DND-41 (cell line): ENCODE results near the gene AGAP1.

Source experiments
- CTCF ChIP-seq: IDR thresholded peaks from 2 replicates; pipeline ENCODE4 v1.5.1; 2012; ENCODE audit warnings: borderline replicate concordance, low read length, moderate library complexity, mild to moderate bottlenecking; ENCODE audit not compliant: poor library complexity, severe bottlenecking; ENCODE audit errors: extremely low read depth
- EZH2 ChIP-seq: IDR thresholded peaks from 3 replicates; pipeline ENCODE4 v1.6.1; 2012; ENCODE audit warnings: borderline replicate concordance, low read depth, mild to moderate bottlenecking, moderate library complexity, low read length, inconsistent platforms; ENCODE audit not compliant: severe bottlenecking

- TF ChIP-seq CTCF (no peak), EZH2 (no peak)
Measured at GRCh38 chr2:235968616-235969324, 474.9 kb downstream of the AGAP1 start.
